HUDEP-2 (cell line): ENCODE results near the gene XRCC3.
"Not testable (repeated sequence)": the region's sequence is repeated elsewhere in the genome, so short reads cannot be mapped to it uniquely, and the experiment has no call there.

ENCODE experiments used
- DNase-seq, 76 experiments: peaks; one replicate each; lab custom pipeline; 2025; ENCODE audit not compliant: unreplicated experiment in 76 of 76; lab: John Stamatoyannopoulos, UW

XRCC3 gene

GRCh38 chr14:103676881-103677675 is 38.2 kb downstream of the XRCC3 start:
- no peak for DNase-seq

GRCh38 chr14:103675957-103676356 is 39.3 kb downstream of the XRCC3 start:
- DNase-seq: no peak

- DNase-seq: no peak
Observed at GRCh38 chr14:103671911-103672310, 43.3 kb downstream of the XRCC3 start.

GRCh38 chr14:103669370-103669769 is 45.9 kb downstream of the XRCC3 start:
- DNase-seq: no peak

- no peak for DNase-seq
Observed at GRCh38 chr14:103668117-103668516, 47.1 kb downstream of the XRCC3 start.

- peak in 1 of 76 experiments; percentile 1 for DNase-seq
Observed at GRCh38 chr14:103667671-103668070, 47.6 kb downstream of the XRCC3 start.

GRCh38 chr14:103663506-103663905 is 51.7 kb downstream of the XRCC3 start:
- DNase-seq: no peak

- DNase-seq: no peak
Observed at GRCh38 chr14:103662591-103662990, 52.7 kb downstream of the XRCC3 start.

GRCh38 chr14:103662029-103662428 is 53.2 kb downstream of the XRCC3 start:
- DNase-seq: no peak

- no peak for DNase-seq
Observed at GRCh38 chr14:103659631-103660030, 55.6 kb downstream of the XRCC3 start.

GRCh38 chr14:103657471-103657870 is 57.8 kb downstream of the XRCC3 start:
- DNase-seq: no peak

GRCh38 chr14:103656756-103657133 is 58.5 kb downstream of the XRCC3 start:
- no peak for DNase-seq

GRCh38 chr14:103656031-103656755 is 59.1 kb downstream of the XRCC3 start:
- DNase-seq: no peak

GRCh38 chr14:103654619-103655018 is 60.6 kb downstream of the XRCC3 start:
- DNase-seq: no peak

- no peak for DNase-seq
Observed at GRCh38 chr14:103653805-103654204, 61.4 kb downstream of the XRCC3 start.

- DNase-seq: not testable (repeated sequence)
Observed at GRCh38 chr14:103653336-103653735, 61.9 kb downstream of the XRCC3 start.

- DNase-seq: no peak
Observed at GRCh38 chr14:103652806-103653205, 62.4 kb downstream of the XRCC3 start.

GRCh38 chr14:103651585-103651984 is 63.7 kb downstream of the XRCC3 start:
- no peak for DNase-seq

- no peak for DNase-seq
Observed at GRCh38 chr14:103650213-103650612, 65.0 kb downstream of the XRCC3 start.

- DNase-seq: no peak
Observed at GRCh38 chr14:103649001-103649400, 66.2 kb downstream of the XRCC3 start.
